Adrenal gland (tissue), 5 donors: ENCODE measurements around the gene SORCS3.

Experiments
- CTCF ChIP-seq, 6 experiments: fragments of 450-650 bp in 4 of 6; fragments of 200-600 bp in 2 of 6; sonication (generic) in 1 of 6; IDR thresholded peaks; 1 replicate in 5 of 6; 2 replicates in 1 of 6; pipeline versions ENCODE4 v1.5.1 to v1.8.0; 2016 to 2021; ENCODE audit warnings: antibody characterized with exemption in 6 of 6, mild to moderate bottlenecking in 2 of 6, moderate library complexity in 1 of 6
- POLR2A ChIP-seq, 2 donors: fragments of 450-650 bp; IDR thresholded peaks; one replicate each; pipeline ENCODE4 v1.6.1; 2017; ENCODE audit warnings: antibody characterized with exemption in 2 of 2, mild to moderate bottlenecking in 2 of 2, moderate library complexity in 1 of 2
- donor health status: DM: no; HTN: no; CAD: no.

- no peak for TF ChIP-seq CTCF (IDR thresholded peaks at IDR 0.05)
- TF ChIP-seq POLR2A (IDR thresholded peaks at IDR 0.05), result no peak
Observed at GRCh38 chr10:105070952-105071351, 429.9 kb downstream of the SORCS3 start.
